AG04449 (cell line): Measurements from ENCODE around the gene ADORA1.
A peak's percentile ranks its signal among the peaks of the same experiment; 100 is the strongest.

Experiments
- CTCF ChIA-PET: fragments of 350-600 bp; formaldehyde crosslinking; extraction: SDS; loops from one replicate; lab custom pipeline; 2021; ENCODE audit warnings: antibody characterized with exemption; lab: Yijun Ruan, JAX
- POLR2A ChIA-PET: fragments of 400-600, 350-600 bp; formaldehyde crosslinking; extraction: SDS; loops from one replicate; lab custom pipeline; 2020; ENCODE audit warnings: antibody characterized with exemption, inconsistent platforms; lab: Yijun Ruan, JAX
- DNase-seq: peaks from one replicate; pipeline ENCODE4 v3.0.0-alpha.2; 2010; ENCODE audit warnings: low read depth, low spot score
- H3K4me3 ChIP-seq: 2 replicates; pipeline ENCODE4 v1.5.1; 2011; ENCODE audit warnings: low read depth, mild to moderate bottlenecking, control low read depth, low read length
- CTCF ChIP-seq: IDR thresholded peaks from one replicate; pipeline ENCODE4 v1.5.1; 2011; ENCODE audit warnings: mild to moderate bottlenecking, moderate library complexity, low read length, control low read depth, inconsistent platforms; ENCODE audit not compliant: insufficient read depth; ENCODE audit errors: missing control alignments

The ADORA1 gene

GRCh38 chr1:203124011-203124410 lies 3.5 kb upstream of the ADORA1 start:
- no peak for TF ChIP-seq CTCF
- DNase-seq, result no peak
- CTCF ChIA-PET, result interaction anchor here (1.4 to 19.6 kb wide), 11 partner anchors 7 to 145 kb away, joined by 3 to 594 read pairs (median 52); partner anchors contain the start of gene CHIT1
- no peak overlapping the region for H3K4me3 ChIP-seq
- POLR2A ChIA-PET, result no interaction called here

- ChIA-PET CTCF (interaction anchor here (1.2 to 19.6 kb wide), 16 partner anchors 7 to 144 kb away, joined by 3 to 594 read pairs (median 9); partner anchors contain the start of genes CHIT1 and MYBPH), POLR2A (no interaction called here)
- no peak overlapping the region for H3K4me3 ChIP-seq
- no peak for DNase-seq
- TF ChIP-seq CTCF, result no peak
These were observed 2.8 kb upstream of the ADORA1 start for GRCh38 chr1:203124546-203125317.

- H3K4me3 ChIP-seq, result no peak overlapping the region
- TF ChIP-seq CTCF, result peak; percentile 65
- no peak for DNase-seq
- ChIA-PET CTCF (interaction anchor here (0.7 to 19.6 kb wide), 29 partner anchors 8 to 143 kb away, joined by 3 to 594 read pairs (median 6); partner anchors contain the start of genes CHIT1 and MYBPH), POLR2A (no interaction called here)
These were observed 1.2 kb upstream of the ADORA1 start for GRCh38 chr1:203126151-203126865.

GRCh38 chr1:203126866-203127665 lies 460 bp upstream of the ADORA1 start:
- ChIA-PET POLR2A (interaction anchor here (0.9 to 1.2 kb wide), 3 partner anchors 9 to 84 kb away, joined by 3 to 4 read pairs (median 4); no protein-coding TSS in a partner anchor), CTCF (interaction anchor here (0.9 to 19.6 kb wide), 30 partner anchors 10 to 142 kb away, joined by 3 to 594 read pairs (median 4); partner anchors contain the start of genes CHIT1 and MYBPH)
- peak overlapping the region; percentile 57 for H3K4me3 ChIP-seq
- no peak for DNase-seq
- no peak for TF ChIP-seq CTCF

GRCh38 chr1:203128431-203128715 lies 847 bp downstream of the ADORA1 start:
- no peak for DNase-seq
- peak overlapping the region; percentile 57 for H3K4me3 ChIP-seq
- ChIA-PET POLR2A (interaction anchor here (1.2 kb wide), 2 partner anchors 10 to 83 kb away, joined by 3 to 4 read pairs; no protein-coding TSS in a partner anchor), CTCF (interaction anchor here (0.9 to 19.6 kb wide), 14 partner anchors 9 to 141 kb away, joined by 3 to 594 read pairs (median 20); partner anchors contain the start of gene CHIT1)
- no peak for TF ChIP-seq CTCF
